ENCODE data around the gene WNT6. TPM values are rescaled to one million over a fixed set of nuclear protein-coding genes. Genes with fewer than 3 reads are reported as not detected.

The WNT6 gene
- total RNA-seq, 1 experiment from 2014 or later: 0.39 TPM

GRCh38 chr2:218857371-218858137 lies 2.1 kb upstream of the WNT6 start:
- DNase-seq (ENCODE audit: low read depth): peak; percentile 34

- no peak for DNase-seq (ENCODE audit: low read depth)
These were observed 1.5 kb upstream of the WNT6 start for GRCh38 chr2:218858138-218858445.

GRCh38 chr2:218858671-218859555 lies 692 bp upstream of the WNT6 start:
- no peak for DNase-seq (ENCODE audit: low read depth)

GRCh38 chr2:218859988-218860831 lies 605 bp downstream of the WNT6 start:
- no peak for DNase-seq (ENCODE audit: low read depth)

GRCh38 chr2:218860950-218861381 lies 1.4 kb downstream of the WNT6 start:
- DNase-seq (ENCODE audit: low read depth): no peak

- peak; percentile 17 for DNase-seq (ENCODE audit: low read depth)
These were observed 2.2 kb downstream of the WNT6 start for GRCh38 chr2:218861645-218862318.

GRCh38 chr2:218863021-218863520 lies 3.5 kb downstream of the WNT6 start:
- DNase-seq (ENCODE audit: low read depth): peak; percentile 31

GRCh38 chr2:218865396-218865795 lies 5.8 kb downstream of the WNT6 start:
- no peak for DNase-seq (ENCODE audit: low read depth)

GRCh38 chr2:218865999-218866398 lies 6.4 kb downstream of the WNT6 start:
- DNase-seq (ENCODE audit: low read depth): no peak

GRCh38 chr2:218867900-218868299 lies 8.3 kb downstream of the WNT6 start:
- no peak for DNase-seq (ENCODE audit: low read depth)

GRCh38 chr2:218869064-218869463 lies 9.5 kb downstream of the WNT6 start:
- no peak for DNase-seq (ENCODE audit: low read depth)

- DNase-seq (ENCODE audit: low read depth): no peak
These were observed 11.4 kb downstream of the WNT6 start for GRCh38 chr2:218870984-218871344.

- no peak for DNase-seq (ENCODE audit: low read depth)
These were observed 12.0 kb downstream of the WNT6 start for GRCh38 chr2:218871345-218872302.

GRCh38 chr2:218872645-218873358 lies 13.2 kb downstream of the WNT6 start:
- DNase-seq (ENCODE audit: low read depth): no peak

- DNase-seq (ENCODE audit: low read depth): no peak
These were observed 14.0 kb downstream of the WNT6 start for GRCh38 chr2:218873359-218874194.

GRCh38 chr2:218875692-218876246 lies 16.2 kb downstream of the WNT6 start:
- DNase-seq (ENCODE audit: low read depth): no peak

GRCh38 chr2:218876562-218877219 lies 17.1 kb downstream of the WNT6 start:
- DNase-seq (ENCODE audit: low read depth): peak; percentile 73

- no peak for DNase-seq (ENCODE audit: low read depth)
These were observed 17.7 kb downstream of the WNT6 start for GRCh38 chr2:218877331-218877730.

All from M059J (cell line).